Central memory CD4-positive, alpha-beta T cell (primary cell): ENCODE measurements around the gene ARRB2.
"Not testable (repeated sequence)": the region's sequence is repeated elsewhere in the genome, so short reads cannot be mapped to it uniquely, and the experiment has no call there.

ENCODE experiments used
- DNase-seq: peaks from one replicate; pipeline ENCODE4 v3.0.0; 2022

ARRB2 gene

GRCh38 chr17:4703330-4703691 is 7.1 kb upstream of the ARRB2 start:
- DNase-seq, result no peak

- not testable (repeated sequence) for DNase-seq
Measured at GRCh38 chr17:4704574-4704907, 5.9 kb upstream of the ARRB2 start.

- no peak for DNase-seq
Measured at GRCh38 chr17:4704991-4705390, 5.4 kb upstream of the ARRB2 start.

GRCh38 chr17:4706121-4706520 is 4.3 kb upstream of the ARRB2 start:
- no peak for DNase-seq

- peak; percentile 65 for DNase-seq
Measured at GRCh38 chr17:4708436-4708835, 2.0 kb upstream of the ARRB2 start.

GRCh38 chr17:4710693-4711634 is 532 bp downstream of the ARRB2 start:
- peak; percentile 51 for DNase-seq

GRCh38 chr17:4711661-4712181 is 1.3 kb downstream of the ARRB2 start:
- DNase-seq, result no peak

- no peak for DNase-seq
Measured at GRCh38 chr17:4712526-4712925, 2.1 kb downstream of the ARRB2 start.

- DNase-seq, result not testable (repeated sequence)
Measured at GRCh38 chr17:4714340-4715062, 4.1 kb downstream of the ARRB2 start.

GRCh38 chr17:4715063-4715744 is 4.8 kb downstream of the ARRB2 start:
- DNase-seq, result peak; percentile 65

- no peak for DNase-seq
Measured at GRCh38 chr17:4716081-4716480, 5.6 kb downstream of the ARRB2 start.

GRCh38 chr17:4717791-4718190 is 7.4 kb downstream of the ARRB2 start:
- DNase-seq, result no peak

- no peak for DNase-seq
Measured at GRCh38 chr17:4718276-4718675, 7.8 kb downstream of the ARRB2 start.

- DNase-seq, result no peak
Measured at GRCh38 chr17:4719146-4719545, 8.7 kb downstream of the ARRB2 start.

GRCh38 chr17:4719684-4720221 is 9.3 kb downstream of the ARRB2 start:
- no peak for DNase-seq

- no peak for DNase-seq
Measured at GRCh38 chr17:4720787-4721186, 10.4 kb downstream of the ARRB2 start.

GRCh38 chr17:4721203-4722135 is 11.0 kb downstream of the ARRB2 start:
- no peak for DNase-seq

GRCh38 chr17:4722678-4723240 is 12.3 kb downstream of the ARRB2 start:
- DNase-seq, result no peak

GRCh38 chr17:4724650-4725049 is 14.2 kb downstream of the ARRB2 start:
- DNase-seq, result no peak

- DNase-seq, result no peak
Measured at GRCh38 chr17:4725646-4726310, 15.3 kb downstream of the ARRB2 start.

- DNase-seq, result no peak
Measured at GRCh38 chr17:4728124-4728523, 17.7 kb downstream of the ARRB2 start.
